GM12891 (cell line): ENCODE results near the gene FAF1.

Source experiments
- PAX5 ChIP-seq: IDR thresholded peaks from 2 replicates; pipeline ENCODE4 v1.6.1; 2011; ENCODE audit warnings: low read length, moderate library complexity, mild to moderate bottlenecking; ENCODE audit not compliant: insufficient read depth, severe bottlenecking
- POLR2A ChIP-seq: IDR thresholded peaks from 2 replicates; pipeline ENCODE4 v1.6.1; 2011; ENCODE audit warnings: low read depth, low read length, control low read depth
- POLR2AphosphoS5 ChIP-seq: IDR thresholded peaks from 2 replicates; pipeline ENCODE4 v1.6.1; 2011; ENCODE audit warnings: low read depth, low read length, control low read depth
- SPI1 ChIP-seq: IDR thresholded peaks from 2 replicates; pipeline ENCODE4 v1.6.1; 2011; ENCODE audit warnings: low read depth, low read length, control low read depth
- TAF1 ChIP-seq: IDR thresholded peaks from 2 replicates; pipeline ENCODE4 v1.6.1; 2011; ENCODE audit warnings: low read depth, low read length, control low read depth

GRCh38 chr1:50993645-50994044 is 33.6 kb upstream of the FAF1 start:
- TF ChIP-seq POLR2AphosphoS5 = no peak
- no peak for TF ChIP-seq POLR2A
- TF ChIP-seq TAF1 = no peak
- no peak for TF ChIP-seq PAX5
- no peak for TF ChIP-seq SPI1
